Mesothelial cell of epicardium (in vitro differentiated cells): ENCODE measurements around the gene OXSR1. TPM values are rescaled to one million over a fixed set of nuclear protein-coding genes. Genes with fewer than 3 reads are reported as not detected.

Source experiments
- DNase-seq, 2 experiments: peaks; one replicate each; pipeline ENCODE4 v3.0.0; 2021; ENCODE audit warnings: low spot score in 2 of 2; ENCODE audit not compliant: unreplicated experiment in 2 of 2
- H3K27ac Mint-ChIP-seq: 2 replicates; pipeline ENCODE4 v1.8.0; 2021; ENCODE audit warnings: mixed read lengths
- H3K27me3 Mint-ChIP-seq: 2 replicates; pipeline ENCODE4 v1.8.0; 2021; ENCODE audit warnings: low read depth, mixed read lengths
- H3K36me3 Mint-ChIP-seq: 2 replicates; pipeline ENCODE4 v1.8.0; 2021; ENCODE audit warnings: mixed read lengths
- H3K4me1 Mint-ChIP-seq: 2 replicates; pipeline ENCODE4 v1.8.0; 2021; ENCODE audit warnings: mixed read lengths
- H3K4me3 Mint-ChIP-seq: 2 replicates; pipeline ENCODE4 v1.8.0; 2021; ENCODE audit warnings: mild to moderate bottlenecking, moderate library complexity, mixed read lengths
- H3K9me3 Mint-ChIP-seq: 2 replicates; pipeline ENCODE4 v1.8.0; 2021; ENCODE audit warnings: mixed read lengths
- total RNA-seq: library from RNA; stranded (reverse); gene quantifications from 3 replicates; pipeline ENCODE4 v1.2.1, GENCODE V29; 2021
- TF ChIP-seq, protein P1 (sequence below): fragments of 200-600 bp; sonication (generic); IDR thresholded peaks from one replicate; pipeline ENCODE4 v1.5.0; 2021; ENCODE audit warnings: antibody characterized with exemption; ENCODE audit not compliant: unreplicated experiment

The OXSR1 gene
- total RNA-seq, 1 donor from 2014 or later: 42.6 TPM

DNA sequence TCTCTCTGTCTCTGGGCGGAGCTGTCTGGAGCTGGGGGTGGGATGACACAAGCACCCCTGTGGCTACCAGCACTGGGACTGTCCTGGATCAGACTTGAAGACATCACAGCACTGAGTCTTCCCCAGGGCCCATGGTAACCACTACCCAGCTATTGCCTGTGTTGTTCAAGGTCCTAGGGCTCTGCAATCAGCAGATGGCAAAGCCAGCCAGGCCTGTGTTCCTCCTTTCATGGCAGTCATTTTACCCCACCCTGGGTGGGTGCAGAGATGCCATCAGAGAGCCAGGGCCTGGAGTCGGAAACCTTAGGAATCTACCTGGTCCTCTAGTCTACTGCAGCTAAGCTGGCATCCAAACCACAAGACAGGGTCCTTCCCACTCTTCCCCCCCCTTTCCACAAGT is 38.4 kb downstream of the OXSR1 start:
- peaks cover 40% of the 10 kb centered on the region for H3K36me3 Mint-ChIP-seq
- H3K4me1 Mint-ChIP-seq: no peaks in the 10 kb centered on the region
- no peaks in the 10 kb centered on the region for H3K27me3 Mint-ChIP-seq
- no peaks in the 10 kb centered on the region for H3K9me3 Mint-ChIP-seq
- no peak overlapping the region for H3K4me3 Mint-ChIP-seq
- H3K27ac Mint-ChIP-seq: no peak overlapping the region
- TF ChIP-seq, protein P1, sequence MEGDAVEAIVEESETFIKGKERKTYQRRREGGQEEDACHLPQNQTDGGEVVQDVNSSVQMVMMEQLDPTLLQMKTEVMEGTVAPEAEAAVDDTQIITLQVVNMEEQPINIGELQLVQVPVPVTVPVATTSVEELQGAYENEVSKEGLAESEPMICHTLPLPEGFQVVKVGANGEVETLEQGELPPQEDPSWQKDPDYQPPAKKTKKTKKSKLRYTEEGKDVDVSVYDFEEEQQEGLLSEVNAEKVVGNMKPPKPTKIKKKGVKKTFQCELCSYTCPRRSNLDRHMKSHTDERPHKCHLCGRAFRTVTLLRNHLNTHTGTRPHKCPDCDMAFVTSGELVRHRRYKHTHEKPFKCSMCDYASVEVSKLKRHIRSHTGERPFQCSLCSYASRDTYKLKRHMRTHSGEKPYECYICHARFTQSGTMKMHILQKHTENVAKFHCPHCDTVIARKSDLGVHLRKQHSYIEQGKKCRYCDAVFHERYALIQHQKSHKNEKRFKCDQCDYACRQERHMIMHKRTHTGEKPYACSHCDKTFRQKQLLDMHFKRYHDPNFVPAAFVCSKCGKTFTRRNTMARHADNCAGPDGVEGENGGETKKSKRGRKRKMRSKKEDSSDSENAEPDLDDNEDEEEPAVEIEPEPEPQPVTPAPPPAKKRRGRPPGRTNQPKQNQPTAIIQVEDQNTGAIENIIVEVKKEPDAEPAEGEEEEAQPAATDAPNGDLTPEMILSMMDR: no peak
- no peak for DNase-seq

- Mint-ChIP-seq H3K4me1 (no peaks in the 10 kb centered on the region), H3K9me3 (no peaks in the 10 kb centered on the region), H3K27ac (no peak overlapping the region), H3K4me3 (no peak overlapping the region), H3K36me3 (peaks cover 37% of the 10 kb centered on the region), H3K27me3 (no peaks in the 10 kb centered on the region)
- TF ChIP-seq, protein P1: no peak
- no peak for DNase-seq
Measured at GRCh38 chr3:38204599-38205471, 39.5 kb downstream of the OXSR1 start.

DNA sequence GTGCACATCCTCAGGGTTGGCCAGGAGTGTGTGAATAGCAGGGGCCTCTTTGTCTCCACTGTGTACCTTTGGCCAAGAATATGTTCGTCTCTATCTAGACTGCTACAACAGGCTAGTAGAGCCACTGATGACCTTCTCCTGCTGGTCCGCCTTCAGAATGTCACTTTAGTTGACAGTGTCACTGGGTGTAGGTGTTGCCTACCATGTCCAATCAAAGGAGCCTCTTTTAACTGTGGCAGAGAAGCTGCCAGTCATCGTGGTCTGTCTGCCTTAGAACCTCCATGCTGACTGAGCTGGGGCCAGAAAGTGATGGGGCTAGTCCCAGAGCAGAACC is 40.1 kb downstream of the OXSR1 start:
- Mint-ChIP-seq H3K27me3 (no peaks in the 10 kb centered on the region), H3K36me3 (peaks cover 35% of the 10 kb centered on the region), H3K27ac (no peak overlapping the region), H3K9me3 (no peaks in the 10 kb centered on the region), H3K4me3 (no peak overlapping the region), H3K4me1 (no peaks in the 10 kb centered on the region)
- DNase-seq: no peak
- TF ChIP-seq, protein P1: no peak

DNA sequence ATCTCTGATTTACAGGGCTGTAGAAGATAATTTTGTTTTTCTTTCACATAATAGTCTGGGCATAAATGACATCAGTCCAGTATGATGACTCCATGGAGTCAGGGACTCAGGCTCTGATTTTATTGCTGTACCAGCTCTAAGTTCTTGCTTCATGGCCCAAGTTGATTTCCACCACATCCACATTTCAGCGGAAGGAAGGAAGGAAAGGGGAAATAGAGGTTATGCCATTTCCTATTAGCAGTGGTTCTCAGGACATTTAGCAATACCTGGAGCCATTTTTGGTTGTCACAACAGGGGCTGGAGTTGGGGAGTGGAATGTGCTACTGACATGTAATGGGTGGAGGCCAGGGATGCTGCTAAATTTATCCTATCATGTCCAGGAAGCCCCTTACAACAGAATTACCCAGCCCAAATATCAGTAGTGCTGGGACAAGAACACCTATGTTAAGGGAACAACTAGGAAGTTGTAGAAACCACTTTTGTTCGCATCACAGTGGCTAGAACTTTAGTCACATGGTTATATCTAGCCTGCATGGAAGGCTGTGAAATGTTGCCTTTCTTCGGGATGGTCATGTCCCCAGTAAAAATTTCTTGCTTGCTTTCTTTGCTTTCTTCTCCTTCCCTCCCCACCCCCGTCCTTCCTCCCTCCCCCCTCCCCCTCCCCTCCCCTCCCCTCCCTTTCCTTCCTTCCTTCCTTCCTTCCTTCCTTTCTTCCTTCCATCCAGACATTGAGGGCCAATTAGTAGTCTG is 42.1 kb downstream of the OXSR1 start:
- Mint-ChIP-seq H3K4me3 (no peak overlapping the region), H3K36me3 (peaks cover 28% of the 10 kb centered on the region), H3K4me1 (no peaks in the 10 kb centered on the region), H3K27me3 (no peaks in the 10 kb centered on the region), H3K9me3 (no peaks in the 10 kb centered on the region), H3K27ac (no peak overlapping the region)
- no peak for DNase-seq
- TF ChIP-seq, protein P1: no peak

DNA sequence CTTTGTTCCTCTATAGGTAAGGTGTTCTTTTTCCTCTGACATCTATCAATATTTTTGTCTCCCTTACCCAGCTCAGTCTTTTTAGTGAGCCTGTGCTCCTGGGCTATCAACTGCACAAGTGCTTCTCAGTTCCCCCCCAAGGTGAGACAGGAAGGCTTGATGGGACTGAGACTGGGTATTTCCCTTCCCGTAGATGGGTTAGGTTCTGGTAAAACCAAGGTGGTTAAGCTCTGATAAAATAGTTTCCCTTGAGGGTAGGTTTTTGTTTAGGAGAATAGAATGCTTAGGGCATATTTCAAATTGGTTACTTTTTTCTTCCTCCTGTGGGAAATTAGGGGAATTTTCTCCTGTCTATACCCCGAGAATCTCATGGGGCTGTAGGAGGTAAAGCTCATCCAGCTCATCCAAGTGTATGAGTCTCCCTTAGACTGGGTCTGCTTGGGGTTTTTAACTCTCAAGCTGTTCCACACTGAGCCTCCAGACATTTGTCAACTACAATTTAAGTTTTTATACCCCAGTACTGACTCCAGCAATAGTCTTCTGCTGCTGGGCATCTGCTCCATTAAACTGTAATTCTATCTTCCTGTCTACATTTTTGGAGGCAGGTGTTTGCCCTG is 44.9 kb downstream of the OXSR1 start:
- Mint-ChIP-seq H3K4me1 (no peaks in the 10 kb centered on the region), H3K27ac (no peak overlapping the region), H3K9me3 (no peaks in the 10 kb centered on the region), H3K27me3 (no peaks in the 10 kb centered on the region), H3K36me3 (peaks cover 19% of the 10 kb centered on the region), H3K4me3 (no peak overlapping the region)
- TF ChIP-seq, protein P1: no peak
- no peak for DNase-seq
